HG03442 (cell line): Measurements from ENCODE around the gene TRPM3.
"Not testable (repeated sequence)": the region's sequence is repeated elsewhere in the genome, so short reads cannot be mapped to it uniquely, and the experiment has no call there.

ENCODE experiments used
- ATAC-seq: cut with Tn5 transposase; IDR thresholded peaks from one replicate; pipeline ENCODE4 v1.9.1; 2021; ENCODE audit warnings: mild to moderate bottlenecking, moderate library complexity; ENCODE audit not compliant: unreplicated experiment

Gene TRPM3

DNA sequence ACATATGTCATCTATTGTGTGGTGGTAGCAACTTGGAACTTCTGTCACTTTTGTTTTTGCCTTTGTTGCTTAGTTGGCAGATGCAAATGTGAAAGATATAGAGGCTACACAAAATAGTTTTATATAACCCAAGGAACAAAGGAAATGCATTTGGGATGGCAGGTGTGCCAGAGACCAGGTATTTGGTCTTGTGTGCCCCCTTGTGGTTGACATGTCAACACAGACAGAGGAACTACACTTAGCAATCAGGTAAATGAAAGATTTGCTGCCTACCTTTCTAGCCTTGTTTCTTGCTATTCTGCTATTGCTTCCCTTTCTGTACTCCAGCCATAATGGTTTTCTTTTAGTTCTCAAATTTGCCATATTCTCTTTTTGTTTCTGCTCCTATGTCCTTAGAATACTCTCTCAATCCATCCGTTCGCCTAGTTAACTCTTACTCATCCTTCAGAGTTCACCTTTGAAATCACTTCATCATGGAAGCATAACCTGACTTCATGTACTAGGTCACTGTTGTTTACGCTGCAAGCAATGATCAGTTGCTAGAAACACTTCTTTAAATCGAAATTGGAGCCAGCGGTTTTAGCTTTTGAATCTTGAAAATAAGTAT, 119.5 kb downstream of the TRPM3 start:
- ATAC-seq = peak; percentile 52

DNA sequence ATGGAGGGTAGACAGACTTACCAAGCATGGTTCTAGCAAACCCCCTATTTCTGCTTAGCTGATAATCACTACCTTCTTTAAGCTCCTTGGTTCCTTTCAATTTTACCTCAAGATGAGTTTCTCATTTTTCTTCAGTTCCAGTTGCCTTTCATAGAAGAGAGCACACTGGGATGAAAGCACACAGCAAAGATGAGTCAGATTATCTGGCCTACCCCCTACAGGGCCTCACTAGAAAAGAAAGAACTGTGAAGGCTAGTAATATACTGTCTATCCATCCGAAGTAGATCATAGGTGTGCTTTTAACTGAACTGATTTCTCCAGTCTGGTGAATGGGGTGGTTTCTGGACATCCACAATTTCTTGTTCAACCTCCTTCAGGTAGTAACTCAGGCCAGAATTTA, 122.5 kb downstream of the TRPM3 start:
- no peak for ATAC-seq

DNA sequence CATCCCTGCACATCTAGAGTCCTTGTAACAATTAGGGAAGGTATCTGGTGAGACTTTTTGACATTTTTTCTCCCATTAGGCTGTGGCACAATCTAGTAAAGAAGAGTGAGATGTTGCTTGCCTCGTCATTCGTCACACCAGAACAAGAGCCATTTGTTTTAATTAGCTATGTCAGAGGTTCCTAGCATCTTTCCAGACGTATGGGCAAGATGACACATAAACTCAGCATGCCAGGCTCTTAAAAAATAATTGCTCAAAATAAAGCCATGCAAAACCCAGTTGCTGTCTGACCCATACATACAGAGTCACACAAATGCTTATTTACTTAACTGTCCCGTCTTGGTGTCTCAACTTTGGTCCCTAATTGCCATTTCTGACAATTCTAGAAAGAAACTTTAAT, 125.9 kb downstream of the TRPM3 start:
- ATAC-seq = no peak

DNA sequence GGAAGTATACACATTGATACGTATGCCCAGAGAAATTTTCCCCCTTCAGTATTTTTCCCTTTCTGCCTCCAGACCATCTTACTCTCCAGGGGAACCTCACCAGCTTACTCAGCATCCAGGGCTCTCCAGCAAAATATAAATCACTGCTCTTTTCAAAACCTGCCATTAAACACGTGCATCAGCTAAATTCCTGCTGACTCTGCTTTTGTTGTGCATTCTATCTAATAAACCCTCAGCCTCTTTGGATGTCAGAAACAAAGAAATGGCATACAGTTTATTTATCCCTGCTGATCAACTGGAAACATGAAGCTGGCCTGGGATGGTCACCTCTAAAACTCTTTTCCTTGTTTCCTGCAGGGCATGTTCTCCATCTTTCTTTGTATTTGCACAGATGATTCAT, 126.8 kb downstream of the TRPM3 start:
- no peak for ATAC-seq

DNA sequence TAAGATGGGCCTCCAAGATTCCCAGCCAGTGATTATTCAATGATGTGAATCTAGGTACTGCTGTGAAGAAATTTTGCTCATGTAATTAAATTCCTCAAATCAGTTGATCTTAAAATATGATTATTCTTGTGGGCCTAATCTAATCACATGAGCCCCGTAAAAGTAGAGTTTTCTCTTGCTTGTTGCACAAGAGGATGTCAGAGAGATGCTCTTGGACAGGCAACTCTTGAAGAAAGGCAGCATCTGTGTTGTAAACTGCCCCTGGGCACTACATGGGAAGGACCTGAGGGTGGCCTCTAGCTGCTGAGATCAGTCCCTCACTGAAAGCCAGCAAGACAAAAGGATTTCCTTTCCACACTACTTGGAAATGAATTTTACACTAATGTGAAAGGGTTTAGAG, 132.9 kb downstream of the TRPM3 start:
- ATAC-seq = no peak

DNA sequence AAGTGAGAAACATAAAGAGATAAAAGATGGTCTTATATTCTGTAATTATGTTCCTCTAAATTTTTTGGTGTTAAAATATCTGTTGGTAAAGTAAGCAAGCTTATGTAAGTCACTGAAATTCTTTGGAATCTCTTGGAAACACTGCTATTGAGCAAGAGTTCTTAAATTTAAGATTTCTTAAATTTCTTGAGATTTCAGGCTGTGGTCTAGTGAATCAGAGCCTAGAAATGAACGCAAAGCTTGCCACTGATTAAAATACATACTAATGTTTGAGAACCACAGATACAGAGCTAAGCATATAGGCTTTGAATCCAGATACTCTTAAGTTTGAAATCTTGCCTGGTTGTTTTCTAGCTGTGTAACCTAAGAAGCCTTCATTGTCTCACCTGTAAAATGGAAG, 133.4 kb downstream of the TRPM3 start:
- ATAC-seq = no peak

DNA sequence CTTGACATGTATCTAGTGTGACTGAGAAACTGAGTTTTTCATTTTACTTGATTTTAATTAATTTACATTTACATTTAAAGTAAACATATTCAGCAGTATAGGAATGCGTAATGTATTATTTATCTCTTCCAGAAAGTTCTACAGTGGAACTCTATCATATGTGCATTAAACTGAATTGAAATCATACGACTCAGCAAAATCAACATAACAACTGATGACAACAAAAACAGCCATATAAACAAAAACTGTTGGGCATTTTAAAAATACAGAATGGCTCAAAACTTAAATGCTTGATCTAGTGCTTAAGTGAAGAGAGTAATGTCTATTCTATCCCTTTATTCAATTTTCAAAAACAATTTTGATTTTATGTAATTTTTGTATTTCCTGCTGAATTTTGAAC, 134.4 kb downstream of the TRPM3 start:
- ATAC-seq = no peak

DNA sequence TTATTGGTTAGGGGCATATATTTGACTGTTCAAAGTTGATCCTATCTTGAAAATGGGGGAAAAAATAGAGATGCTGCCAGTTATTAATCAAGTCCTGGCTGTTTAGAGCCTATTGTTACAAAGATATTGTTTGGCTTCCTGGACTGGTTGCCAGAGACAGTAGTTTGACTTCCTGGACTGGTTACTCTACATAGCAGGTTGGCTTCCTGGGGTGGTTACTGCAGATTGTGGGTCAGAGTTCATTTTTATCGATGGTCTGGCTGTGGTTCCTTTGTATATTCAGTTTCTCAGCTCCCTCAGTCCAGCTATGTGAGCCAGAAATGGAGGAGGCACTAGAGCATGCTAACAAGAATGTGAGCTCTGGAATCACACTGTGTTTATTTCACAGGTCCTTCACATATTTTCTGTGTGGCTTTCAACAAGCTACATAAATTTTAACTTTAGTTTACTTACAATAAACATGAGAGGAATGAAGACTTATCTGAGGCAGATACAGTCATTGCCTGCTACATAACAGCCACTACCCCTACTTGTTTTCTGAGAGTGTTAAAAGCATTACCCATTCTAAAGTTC, 137.6 kb downstream of the TRPM3 start:
- ATAC-seq = no peak

DNA sequence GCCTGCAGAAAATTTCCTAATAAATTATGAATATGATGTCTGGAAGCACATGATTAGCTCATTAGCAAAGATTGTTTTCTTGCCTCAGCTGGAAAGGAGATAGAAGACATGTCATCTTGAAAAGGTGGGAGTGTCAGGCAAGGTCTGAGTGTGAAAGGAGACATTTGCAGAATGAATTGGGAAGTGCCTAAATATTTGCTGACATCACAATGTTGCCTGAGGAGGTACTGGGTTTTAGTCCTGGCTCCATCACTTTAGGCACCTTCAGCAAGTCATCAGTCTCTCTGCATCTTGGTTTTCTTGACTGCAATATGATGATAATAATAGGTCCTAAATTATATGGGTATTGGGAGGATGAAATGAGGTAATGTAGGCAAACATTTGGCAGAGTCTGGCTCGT, 140.1 kb downstream of the TRPM3 start:
- ATAC-seq = no peak

DNA sequence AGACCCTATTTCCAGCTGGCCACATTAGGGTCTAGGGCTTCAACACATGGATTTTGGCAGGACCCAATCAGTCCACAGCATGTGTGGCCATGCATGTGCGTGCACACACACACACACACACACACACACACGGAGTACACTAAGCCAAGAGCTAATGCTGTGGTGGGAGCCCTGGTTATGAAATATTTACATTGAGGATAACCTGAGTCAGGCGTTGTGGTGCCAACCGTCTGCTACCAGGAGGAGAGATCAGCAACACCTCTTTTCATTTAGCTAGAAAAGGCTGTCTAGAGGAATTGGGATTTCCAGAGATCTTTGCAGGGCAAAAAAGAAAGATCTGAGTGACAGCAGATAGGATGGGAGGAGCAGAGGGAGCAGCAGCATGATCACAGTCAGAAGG, 141.5 kb downstream of the TRPM3 start:
- no peak for ATAC-seq

DNA sequence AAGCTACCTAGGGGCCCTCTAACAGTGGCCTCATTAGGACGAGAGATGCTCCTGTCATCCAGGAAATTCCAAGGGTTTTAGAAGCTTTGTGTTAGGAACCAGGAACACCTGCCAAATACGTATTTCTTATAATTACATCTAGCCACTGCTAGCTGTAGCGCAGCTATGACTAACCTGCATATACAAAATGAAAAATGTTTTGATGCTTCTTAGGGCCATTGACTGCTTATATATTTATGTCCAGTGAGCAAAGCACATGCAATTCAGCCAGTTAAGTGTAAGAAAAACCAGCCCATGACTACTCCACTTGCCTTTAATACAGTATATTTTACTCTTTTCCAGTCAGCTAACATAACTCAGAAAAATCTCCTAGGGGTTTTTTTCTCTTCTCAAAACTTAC, 143.3 kb downstream of the TRPM3 start:
- no peak for ATAC-seq

DNA sequence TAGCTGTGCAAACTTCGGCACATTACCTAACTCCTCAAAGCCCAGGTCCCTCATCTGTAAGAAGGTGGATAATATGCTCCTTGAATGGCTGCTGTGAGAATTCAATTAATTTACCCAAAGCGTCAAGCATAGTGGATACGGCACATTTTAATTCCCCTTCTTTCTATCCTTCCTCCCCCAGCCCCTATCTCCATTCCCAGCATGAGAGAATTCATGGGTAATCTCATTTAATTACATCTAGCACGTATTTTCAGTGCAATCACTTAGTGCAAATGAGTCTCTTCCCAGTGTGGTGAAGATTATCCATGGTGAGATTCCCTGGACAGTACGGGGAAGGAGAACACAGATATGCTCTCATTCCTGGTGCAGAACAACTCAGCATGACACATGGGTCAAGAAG, 145.6 kb downstream of the TRPM3 start:
- ATAC-seq = no peak

DNA sequence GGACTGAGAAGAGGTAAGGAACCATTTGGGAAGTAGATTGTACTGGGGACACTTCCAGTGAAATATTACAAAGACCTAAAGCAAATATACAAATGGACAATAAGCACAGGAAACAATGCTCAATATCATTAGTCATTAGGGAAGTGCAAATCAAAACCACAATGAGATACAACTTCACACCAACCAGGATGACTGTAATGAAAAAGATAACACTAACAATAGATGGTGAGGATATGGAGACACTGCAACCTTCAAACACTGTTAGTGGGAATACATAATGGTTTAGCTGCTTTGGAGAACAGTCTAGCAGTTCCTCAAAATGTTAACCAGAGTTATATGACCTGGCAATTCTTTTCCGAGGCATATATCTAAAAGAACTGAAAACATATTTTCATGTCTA, 149.7 kb downstream of the TRPM3 start:
- no peak for ATAC-seq

DNA sequence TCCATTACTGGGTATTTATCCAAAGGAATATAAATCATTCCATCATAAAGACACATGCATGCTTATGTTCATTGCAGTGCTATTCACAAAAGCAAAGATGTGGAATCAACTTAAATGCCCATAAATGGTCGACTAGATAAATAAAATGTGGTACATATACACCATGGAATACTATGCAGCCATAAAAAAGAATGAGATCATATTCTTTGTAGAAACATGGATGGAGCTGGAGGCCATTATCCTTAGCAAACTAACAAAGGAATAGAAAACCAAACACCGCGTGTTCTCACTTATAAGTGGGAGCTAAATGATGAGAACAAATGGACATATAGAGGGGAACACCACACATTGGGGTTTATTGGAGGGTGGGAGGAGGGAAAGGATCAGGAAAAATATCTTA, 155.0 kb downstream of the TRPM3 start:
- ATAC-seq = not testable (repeated sequence)

DNA sequence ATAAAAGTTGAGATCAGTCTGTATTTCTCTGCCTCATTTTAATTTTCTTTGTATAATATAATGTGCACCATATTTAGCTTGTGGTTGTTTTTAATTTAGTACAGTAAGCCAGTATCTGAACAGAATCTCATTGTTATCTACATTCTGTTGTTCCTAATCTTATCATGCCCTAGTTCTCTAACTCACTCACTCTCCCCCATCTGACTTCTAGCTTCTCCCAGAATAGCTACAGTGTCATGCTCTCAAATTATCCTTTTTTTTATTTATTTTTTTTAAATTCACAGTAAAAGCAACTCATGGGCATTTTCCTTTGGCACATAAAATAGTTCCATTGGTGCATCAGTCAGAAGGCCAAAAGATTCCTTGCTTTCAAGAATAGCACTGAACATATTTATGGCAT, 156.6 kb downstream of the TRPM3 start:
- no peak for ATAC-seq

DNA sequence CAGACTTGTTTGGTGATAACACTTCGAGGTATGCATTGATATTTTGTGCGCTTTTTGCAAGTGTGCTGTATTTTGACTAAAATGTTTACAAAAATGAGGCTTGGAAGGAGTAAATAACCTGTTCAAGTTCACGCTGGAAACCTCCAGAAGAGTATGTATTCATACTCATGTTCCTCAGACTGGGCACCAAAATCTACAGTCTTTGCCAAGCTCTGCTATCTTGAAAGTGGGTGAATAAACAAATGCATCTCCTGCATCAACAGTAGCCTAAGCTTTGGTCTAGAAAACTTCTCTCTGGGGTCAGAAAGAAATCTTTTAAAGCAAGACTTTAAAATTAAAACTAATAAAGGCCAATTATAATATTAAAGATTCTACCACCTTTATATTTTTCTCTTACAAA, 157.9 kb downstream of the TRPM3 start:
- ATAC-seq = no peak

DNA sequence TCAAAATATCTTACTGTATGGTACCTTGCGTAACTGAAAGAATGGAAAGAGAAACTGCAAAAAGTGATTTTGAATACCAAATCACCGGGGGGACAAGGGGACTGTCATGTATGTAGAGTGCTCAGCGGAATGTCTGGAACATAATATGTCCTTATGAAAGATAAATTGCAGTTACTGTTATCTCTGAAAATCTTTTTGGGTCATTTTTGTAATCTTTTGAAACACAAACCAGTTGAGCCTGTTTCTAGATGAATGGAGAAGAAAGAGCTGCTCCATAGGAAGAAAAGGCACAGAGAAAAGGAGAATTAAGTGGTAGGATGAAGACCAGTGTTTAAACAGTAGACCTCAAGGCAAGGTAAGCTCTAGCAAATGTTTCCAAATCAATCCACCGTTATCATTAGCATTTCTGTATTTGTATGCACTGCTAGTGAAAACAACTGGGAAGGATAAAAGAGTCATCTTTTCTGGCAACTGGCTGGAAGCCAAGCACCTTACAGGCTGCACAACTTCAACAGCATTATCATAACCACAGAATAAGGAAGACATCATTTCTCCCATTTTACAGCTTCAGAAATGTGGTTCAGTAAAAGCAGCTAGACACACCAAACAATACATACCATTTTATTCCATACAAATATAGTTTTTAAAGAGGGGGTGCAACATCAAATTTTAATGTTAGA, 158.5 kb downstream of the TRPM3 start:
- no peak for ATAC-seq

DNA sequence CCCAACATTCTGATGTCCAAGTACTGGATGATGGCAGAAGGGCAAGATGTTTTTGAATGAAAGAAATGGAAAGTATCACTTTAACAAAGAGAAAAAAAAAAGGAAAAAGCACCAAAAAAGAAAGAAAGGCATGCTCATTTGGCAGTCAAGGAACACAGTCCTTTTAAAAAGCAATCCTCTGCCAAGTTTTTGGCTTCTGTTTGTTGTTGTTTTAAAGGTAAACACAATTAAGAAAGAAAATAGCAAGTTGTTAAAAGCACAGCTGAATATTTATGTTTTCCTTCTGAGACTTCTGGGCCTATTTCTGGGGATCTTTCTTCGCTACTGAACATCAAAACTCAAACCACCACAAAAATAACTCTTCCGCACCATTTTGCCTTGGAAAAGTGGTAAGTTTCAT, 162.1 kb downstream of the TRPM3 start:
- no peak for ATAC-seq

DNA sequence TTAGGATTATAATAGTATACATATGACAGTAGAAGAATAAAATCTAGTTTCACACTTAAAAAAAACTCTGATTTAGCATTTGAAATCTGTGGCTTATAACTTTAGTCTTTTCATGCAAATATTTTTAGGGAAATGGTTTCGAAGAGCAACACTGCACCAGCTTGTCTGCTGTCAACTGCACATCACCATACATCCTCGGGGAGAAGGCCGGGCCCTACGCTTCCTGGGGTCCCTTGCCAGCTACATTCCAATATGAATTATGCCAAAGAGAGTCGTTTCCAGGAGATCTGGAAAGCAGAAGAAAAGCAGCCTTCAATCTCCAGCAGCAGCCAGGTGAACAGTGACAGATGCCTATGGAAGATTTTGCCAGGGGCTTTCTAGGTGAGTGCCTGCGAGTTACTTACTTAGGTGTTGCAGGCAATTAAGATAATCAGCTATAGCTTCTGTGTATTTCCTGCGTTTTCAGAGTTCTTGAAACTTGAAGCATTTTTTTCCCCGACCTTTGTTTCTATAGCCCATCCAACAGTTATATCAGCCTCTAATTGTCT, 166.8 kb downstream of the TRPM3 start:
- no peak for ATAC-seq

DNA sequence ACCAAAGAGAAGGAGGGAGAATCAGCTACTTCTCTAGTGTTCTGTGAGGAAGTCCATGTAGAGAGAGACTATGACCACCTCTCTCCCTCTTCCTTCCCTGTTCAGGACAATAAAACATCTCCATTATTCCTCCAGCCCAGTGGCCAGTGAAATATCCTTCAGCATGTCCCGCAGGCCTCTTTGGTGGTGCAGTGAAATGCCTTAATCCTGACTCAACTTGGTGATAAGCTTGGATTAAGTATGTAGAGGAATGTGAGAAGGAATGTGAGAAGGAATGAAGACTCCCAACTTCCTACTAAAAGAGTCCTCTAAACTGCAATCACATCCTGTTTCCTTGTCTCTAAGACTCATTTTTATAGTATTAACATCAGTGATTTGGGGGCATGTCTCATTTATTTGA, 167.3 kb downstream of the TRPM3 start:
- no peak for ATAC-seq

DNA sequence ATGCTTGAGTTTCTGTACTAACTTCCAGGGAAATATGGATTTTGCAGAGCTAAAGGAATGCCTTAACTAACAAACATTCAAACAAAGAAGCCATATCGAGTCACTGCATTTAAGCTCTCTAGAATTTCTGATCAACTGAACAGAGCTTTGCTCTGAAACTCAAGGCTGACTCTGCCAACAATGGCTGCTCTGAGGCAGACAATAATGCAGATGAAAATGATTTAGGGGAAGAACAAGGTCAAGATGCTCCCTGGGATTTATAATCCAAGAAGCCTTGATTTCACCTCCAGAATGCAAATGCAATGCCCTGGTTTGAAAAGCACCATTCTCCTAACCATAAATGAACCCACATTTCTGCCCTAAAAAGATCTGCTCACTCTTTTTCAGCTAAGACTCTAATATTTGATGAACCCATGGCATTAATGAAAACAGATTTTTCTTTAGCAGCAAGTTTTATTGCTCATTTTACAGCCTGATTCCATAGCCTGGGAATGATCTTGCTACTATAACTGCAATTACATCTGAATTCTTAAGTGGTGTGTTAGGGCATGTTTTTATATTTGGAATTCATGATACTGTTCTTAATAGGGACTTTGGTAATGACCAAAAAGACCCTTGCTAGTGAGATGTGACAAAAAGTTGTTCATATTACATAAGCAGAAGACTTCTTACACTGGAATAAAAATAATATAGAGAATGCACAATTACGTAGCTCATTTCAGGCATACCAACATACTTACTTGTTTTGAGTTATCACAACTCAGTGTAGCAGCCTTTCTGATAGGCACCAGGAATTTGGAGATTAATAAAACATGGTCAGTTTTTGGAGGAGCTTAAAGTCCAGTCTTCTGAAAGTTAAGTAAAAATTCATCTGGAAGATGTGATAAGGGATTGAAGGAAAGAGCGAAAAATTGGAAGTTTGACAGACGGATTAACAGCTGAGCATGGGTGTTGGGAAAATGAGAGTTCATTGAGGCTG, 169.4 kb downstream of the TRPM3 start:
- ATAC-seq = no peak
